SK-N-SH (cell line): ENCODE results near the gene TRPM3.

Experiments
- CHD2 ChIP-seq: fragments of 150-350 bp; IDR thresholded peaks from 2 replicates; pipeline ENCODE4 v1.6.1; 2018; ENCODE audit warnings: low read length; ENCODE audit not compliant: partially characterized antibody
- EP300 ChIP-seq, 2 experiments: IDR thresholded peaks; 2 replicates each; pipeline versions ENCODE4 v1.4.0 to v1.6.1; 2012; ENCODE audit warnings: borderline replicate concordance in 1 of 2, low read depth in 1 of 2, low read length in 1 of 2
- GABPA ChIP-seq: IDR thresholded peaks from 2 replicates; pipeline ENCODE4 v1.4.0; 2012; ENCODE audit warnings: low read depth, mild to moderate bottlenecking
- JUND ChIP-seq: IDR thresholded peaks from 2 replicates; pipeline ENCODE4 v1.4.0; 2012
- POLR2AphosphoS5 ChIP-seq: IDR thresholded peaks from 2 replicates; pipeline ENCODE4 v1.6.1; 2012; ENCODE audit warnings: low read depth, low read length
- RFX5 ChIP-seq: IDR thresholded peaks from 2 replicates; pipeline ENCODE4 v1.6.1; 2012; ENCODE audit warnings: mild to moderate bottlenecking, improper control_type of control experiment, low read length
- SMC3 ChIP-seq: IDR thresholded peaks from 2 replicates; pipeline ENCODE4 v1.6.1; 2012; ENCODE audit warnings: low read depth, low read length, improper control_type of control experiment
- TEAD4 ChIP-seq: IDR thresholded peaks from 2 replicates; pipeline ENCODE4 v1.4.0; 2012; ENCODE audit warnings: mild to moderate bottlenecking, borderline replicate concordance; ENCODE audit not compliant: insufficient read depth
- YY1 ChIP-seq: IDR thresholded peaks from 2 replicates; pipeline ENCODE4 v1.4.0; 2012; ENCODE audit warnings: low read depth, mild to moderate bottlenecking
- TF ChIP-seq, protein P1 (sequence below): fragments of 200-600 bp; sonication (generic); IDR thresholded peaks from 2 replicates; pipeline ENCODE4 v1.6.1; 2017; ENCODE audit warnings: antibody characterized with exemption, mild to moderate bottlenecking, moderate library complexity
- TF ChIP-seq, protein P2 (sequence below): IDR thresholded peaks from 2 replicates; pipeline ENCODE4 v1.6.1; 2012; ENCODE audit warnings: mild to moderate bottlenecking, low read depth, low read length, moderate library complexity

DNA sequence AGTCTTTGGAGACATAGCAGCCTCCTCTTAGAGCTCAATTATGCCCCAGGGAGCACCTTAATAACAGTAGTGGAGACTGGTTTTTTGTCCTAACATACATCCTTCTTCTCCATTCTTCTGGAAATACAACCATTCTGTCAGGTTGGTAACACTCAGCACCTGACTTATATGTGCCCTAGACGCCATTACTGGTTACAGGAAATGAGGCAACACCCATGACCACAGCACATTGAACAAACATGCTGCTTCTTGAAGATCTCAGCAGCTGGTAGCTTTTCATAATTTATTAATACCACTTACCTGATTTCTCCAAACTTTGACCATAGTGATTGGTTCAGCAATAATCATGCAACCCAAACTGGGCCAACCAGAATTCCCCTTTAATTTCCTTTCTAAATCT, 25.1 kb upstream of the TRPM3 start:
- TF ChIP-seq, protein P1, sequence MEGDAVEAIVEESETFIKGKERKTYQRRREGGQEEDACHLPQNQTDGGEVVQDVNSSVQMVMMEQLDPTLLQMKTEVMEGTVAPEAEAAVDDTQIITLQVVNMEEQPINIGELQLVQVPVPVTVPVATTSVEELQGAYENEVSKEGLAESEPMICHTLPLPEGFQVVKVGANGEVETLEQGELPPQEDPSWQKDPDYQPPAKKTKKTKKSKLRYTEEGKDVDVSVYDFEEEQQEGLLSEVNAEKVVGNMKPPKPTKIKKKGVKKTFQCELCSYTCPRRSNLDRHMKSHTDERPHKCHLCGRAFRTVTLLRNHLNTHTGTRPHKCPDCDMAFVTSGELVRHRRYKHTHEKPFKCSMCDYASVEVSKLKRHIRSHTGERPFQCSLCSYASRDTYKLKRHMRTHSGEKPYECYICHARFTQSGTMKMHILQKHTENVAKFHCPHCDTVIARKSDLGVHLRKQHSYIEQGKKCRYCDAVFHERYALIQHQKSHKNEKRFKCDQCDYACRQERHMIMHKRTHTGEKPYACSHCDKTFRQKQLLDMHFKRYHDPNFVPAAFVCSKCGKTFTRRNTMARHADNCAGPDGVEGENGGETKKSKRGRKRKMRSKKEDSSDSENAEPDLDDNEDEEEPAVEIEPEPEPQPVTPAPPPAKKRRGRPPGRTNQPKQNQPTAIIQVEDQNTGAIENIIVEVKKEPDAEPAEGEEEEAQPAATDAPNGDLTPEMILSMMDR, result no peak
- TF ChIP-seq TEAD4 (no peak), RFX5 (no peak), POLR2AphosphoS5 (no peak), EP300 (IDR thresholded peaks at IDR 0.05; ENCODE audit: borderline replicate concordance in 1 of 2, low read depth in 1 of 2, low read length in 1 of 2) (no peak), SMC3 (no peak), CHD2 (no peak), YY1 (no peak), GABPA (no peak), JUND (no peak)
- TF ChIP-seq, protein P2, sequence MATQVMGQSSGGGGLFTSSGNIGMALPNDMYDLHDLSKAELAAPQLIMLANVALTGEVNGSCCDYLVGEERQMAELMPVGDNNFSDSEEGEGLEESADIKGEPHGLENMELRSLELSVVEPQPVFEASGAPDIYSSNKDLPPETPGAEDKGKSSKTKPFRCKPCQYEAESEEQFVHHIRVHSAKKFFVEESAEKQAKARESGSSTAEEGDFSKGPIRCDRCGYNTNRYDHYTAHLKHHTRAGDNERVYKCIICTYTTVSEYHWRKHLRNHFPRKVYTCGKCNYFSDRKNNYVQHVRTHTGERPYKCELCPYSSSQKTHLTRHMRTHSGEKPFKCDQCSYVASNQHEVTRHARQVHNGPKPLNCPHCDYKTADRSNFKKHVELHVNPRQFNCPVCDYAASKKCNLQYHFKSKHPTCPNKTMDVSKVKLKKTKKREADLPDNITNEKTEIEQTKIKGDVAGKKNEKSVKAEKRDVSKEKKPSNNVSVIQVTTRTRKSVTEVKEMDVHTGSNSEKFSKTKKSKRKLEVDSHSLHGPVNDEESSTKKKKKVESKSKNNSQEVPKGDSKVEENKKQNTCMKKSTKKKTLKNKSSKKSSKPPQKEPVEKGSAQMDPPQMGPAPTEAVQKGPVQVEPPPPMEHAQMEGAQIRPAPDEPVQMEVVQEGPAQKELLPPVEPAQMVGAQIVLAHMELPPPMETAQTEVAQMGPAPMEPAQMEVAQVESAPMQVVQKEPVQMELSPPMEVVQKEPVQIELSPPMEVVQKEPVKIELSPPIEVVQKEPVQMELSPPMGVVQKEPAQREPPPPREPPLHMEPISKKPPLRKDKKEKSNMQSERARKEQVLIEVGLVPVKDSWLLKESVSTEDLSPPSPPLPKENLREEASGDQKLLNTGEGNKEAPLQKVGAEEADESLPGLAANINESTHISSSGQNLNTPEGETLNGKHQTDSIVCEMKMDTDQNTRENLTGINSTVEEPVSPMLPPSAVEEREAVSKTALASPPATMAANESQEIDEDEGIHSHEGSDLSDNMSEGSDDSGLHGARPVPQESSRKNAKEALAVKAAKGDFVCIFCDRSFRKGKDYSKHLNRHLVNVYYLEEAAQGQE, result no peak
